ENCODE measurements around the gene HOXB3. TPM values are rescaled to one million over a fixed set of nuclear protein-coding genes. Genes with fewer than 3 reads are reported as not detected.

Gene HOXB3
- total and polyA plus RNA-seq, 12 donors = 0.24 to 5.9 (median 1.1) TPM

GRCh38 chr17:48589060-48589830, 796 bp downstream of the HOXB3 start:
- TF ChIP-seq CTCF (IDR thresholded peaks at IDR 0.05) = no peak
- H3K9me3 ChIP-seq = no peaks in the 10 kb centered on the region
- intact Hi-C loops (cut with DNase I) = no loop called here
- H3K27me3 ChIP-seq = peaks cover 34 to 100% (median 100%) of the 10 kb centered on the region in 7 donors
- WGBS, 2 donors = 17 to 37% methylated on average over 10 of the region's 10 CpGs
- no peaks in the 10 kb centered on the region for H3K36me3 ChIP-seq
- H3K4me3 ChIP-seq = no peak overlapping the region
- DNase-seq = no peak
- no peak for ATAC-seq
- H3K27ac ChIP-seq = no peak overlapping the region
- H3K4me1 ChIP-seq = peaks cover 0 to 51% (median 24%) of the 10 kb centered on the region in 9 donors

DNA sequence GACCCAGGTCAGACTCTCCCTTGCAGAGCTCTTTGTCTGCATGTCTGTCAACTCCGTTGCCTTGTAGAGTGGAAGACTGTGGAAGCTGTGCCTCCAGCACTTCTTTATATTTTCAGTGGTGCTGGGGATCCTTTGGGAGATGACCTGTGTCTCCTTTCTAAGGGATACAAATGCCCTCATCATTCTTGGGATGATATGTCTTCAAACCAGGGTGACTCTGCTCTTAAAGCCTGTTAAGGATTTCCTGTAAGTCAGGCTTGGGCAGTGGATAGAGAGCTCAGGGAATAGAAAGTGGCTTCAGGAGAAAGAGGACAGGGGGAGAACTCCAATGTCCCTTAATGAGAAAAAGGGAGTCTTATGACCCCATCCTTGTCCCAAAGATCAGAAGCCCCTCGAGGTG, 1.5 kb downstream of the HOXB3 start:
- H3K4me1 ChIP-seq = peaks cover 0 to 44% (median 24%) of the 10 kb centered on the region in 9 donors
- intact Hi-C loops (cut with DNase I) = no loop called here
- no peaks in the 10 kb centered on the region for H3K9me3 ChIP-seq
- no peak overlapping the region for H3K27ac ChIP-seq
- no peak for DNase-seq
- ATAC-seq = no peak
- H3K4me3 ChIP-seq = no peak overlapping the region
- WGBS, 2 donors = 30 to 38% methylated on average over 2 of the region's 2 CpGs
- TF ChIP-seq CTCF (IDR thresholded peaks at IDR 0.05) = no peak
- H3K27me3 ChIP-seq = peaks cover 34 to 100% (median 100%) of the 10 kb centered on the region in 7 donors
- H3K36me3 ChIP-seq = no peaks in the 10 kb centered on the region

GRCh38 chr17:48588074-48588415, 2.0 kb downstream of the HOXB3 start:
- no peak for DNase-seq
- H3K9me3 ChIP-seq = no peaks in the 10 kb centered on the region
- H3K27ac ChIP-seq = no peak overlapping the region
- H3K4me1 ChIP-seq = peaks cover 0 to 39% (median 19%) of the 10 kb centered on the region in 9 donors
- H3K27me3 ChIP-seq = peaks cover 32 to 100% (median 100%) of the 10 kb centered on the region in 7 donors
- WGBS, 2 donors = 40 to 52% methylated on average over 2 of the region's 2 CpGs
- ATAC-seq = no peak
- H3K36me3 ChIP-seq = no peaks in the 10 kb centered on the region
- intact Hi-C loops (cut with DNase I) = no loop called here
- H3K4me3 ChIP-seq = no peak overlapping the region
- no peak for TF ChIP-seq CTCF (IDR thresholded peaks at IDR 0.05)

- DNase-seq = no peak
- intact Hi-C loops (cut with DNase I) = no loop called here
Measured at GRCh38 chr17:48587276-48588073, 2.6 kb downstream of the HOXB3 start.

More at GRCh38 chr17:48587276-48588073, 2.6 kb downstream of the HOXB3 start:
- no peak overlapping the region for H3K4me3 ChIP-seq
- H3K4me1 ChIP-seq = peaks cover 0 to 36% (median 17%) of the 10 kb centered on the region in 9 donors
- TF ChIP-seq CTCF (IDR thresholded peaks at IDR 0.05) = no peak
- ATAC-seq = no peak
- WGBS, 2 donors = 27 to 36% methylated on average over 5 of the region's 5 CpGs
- no peak overlapping the region for H3K27ac ChIP-seq
- no peaks in the 10 kb centered on the region for H3K36me3 ChIP-seq
- H3K27me3 ChIP-seq = peaks cover 26 to 100% (median 100%) of the 10 kb centered on the region in 7 donors
- H3K9me3 ChIP-seq = no peaks in the 10 kb centered on the region

Data from heart right ventricle (tissue), 16 donors.